Mesothelial cell of epicardium (in vitro differentiated cells): Measurements from ENCODE around the gene CTNNA2. TPM values are rescaled to one million over a fixed set of nuclear protein-coding genes. Genes with fewer than 3 reads are reported as not detected.

Experiments used
- DNase-seq, 2 experiments: peaks; one replicate each; pipeline ENCODE4 v3.0.0; 2021; ENCODE audit warnings: low spot score in 2 of 2; ENCODE audit not compliant: unreplicated experiment in 2 of 2
- H3K27ac Mint-ChIP-seq: 2 replicates; pipeline ENCODE4 v1.8.0; 2021; ENCODE audit warnings: mixed read lengths
- H3K27me3 Mint-ChIP-seq: 2 replicates; pipeline ENCODE4 v1.8.0; 2021; ENCODE audit warnings: low read depth, mixed read lengths
- H3K36me3 Mint-ChIP-seq: 2 replicates; pipeline ENCODE4 v1.8.0; 2021; ENCODE audit warnings: mixed read lengths
- H3K4me1 Mint-ChIP-seq: 2 replicates; pipeline ENCODE4 v1.8.0; 2021; ENCODE audit warnings: mixed read lengths
- H3K4me3 Mint-ChIP-seq: 2 replicates; pipeline ENCODE4 v1.8.0; 2021; ENCODE audit warnings: mild to moderate bottlenecking, moderate library complexity, mixed read lengths
- H3K9me3 Mint-ChIP-seq: 2 replicates; pipeline ENCODE4 v1.8.0; 2021; ENCODE audit warnings: mixed read lengths
- total RNA-seq: library from RNA; stranded (reverse); gene quantifications from 3 replicates; pipeline ENCODE4 v1.2.1, GENCODE V29; 2021
- TF ChIP-seq, protein P1 (sequence below): fragments of 200-600 bp; sonication (generic); IDR thresholded peaks from one replicate; pipeline ENCODE4 v1.5.0; 2021; ENCODE audit warnings: antibody characterized with exemption; ENCODE audit not compliant: unreplicated experiment

The CTNNA2 gene
- total RNA-seq, 1 donor from 2014 or later: 4.9 TPM

DNA sequence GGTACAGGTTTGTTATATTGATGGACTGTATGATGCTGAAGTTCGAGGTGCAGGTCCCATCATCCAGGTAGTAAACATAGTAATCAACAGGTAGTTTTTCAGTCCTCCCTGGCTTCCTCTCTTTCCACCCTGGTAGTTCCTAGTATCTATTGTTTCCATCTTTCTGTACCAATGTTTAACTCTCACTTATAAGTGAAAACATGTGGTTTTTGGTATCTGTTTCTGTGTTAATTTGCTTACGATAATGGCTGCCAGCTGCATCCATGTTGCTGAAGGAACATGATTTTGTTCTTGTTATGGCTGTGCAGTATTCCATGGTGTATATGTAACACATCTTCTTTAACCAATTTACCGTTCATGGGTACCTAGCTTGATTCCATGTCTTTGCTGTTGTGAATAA, 861.3 kb downstream of the CTNNA2 start:
- H3K27me3 Mint-ChIP-seq: peaks cover 2% of the 10 kb centered on the region
- H3K9me3 Mint-ChIP-seq: no peaks in the 10 kb centered on the region
- TF ChIP-seq, protein P1, sequence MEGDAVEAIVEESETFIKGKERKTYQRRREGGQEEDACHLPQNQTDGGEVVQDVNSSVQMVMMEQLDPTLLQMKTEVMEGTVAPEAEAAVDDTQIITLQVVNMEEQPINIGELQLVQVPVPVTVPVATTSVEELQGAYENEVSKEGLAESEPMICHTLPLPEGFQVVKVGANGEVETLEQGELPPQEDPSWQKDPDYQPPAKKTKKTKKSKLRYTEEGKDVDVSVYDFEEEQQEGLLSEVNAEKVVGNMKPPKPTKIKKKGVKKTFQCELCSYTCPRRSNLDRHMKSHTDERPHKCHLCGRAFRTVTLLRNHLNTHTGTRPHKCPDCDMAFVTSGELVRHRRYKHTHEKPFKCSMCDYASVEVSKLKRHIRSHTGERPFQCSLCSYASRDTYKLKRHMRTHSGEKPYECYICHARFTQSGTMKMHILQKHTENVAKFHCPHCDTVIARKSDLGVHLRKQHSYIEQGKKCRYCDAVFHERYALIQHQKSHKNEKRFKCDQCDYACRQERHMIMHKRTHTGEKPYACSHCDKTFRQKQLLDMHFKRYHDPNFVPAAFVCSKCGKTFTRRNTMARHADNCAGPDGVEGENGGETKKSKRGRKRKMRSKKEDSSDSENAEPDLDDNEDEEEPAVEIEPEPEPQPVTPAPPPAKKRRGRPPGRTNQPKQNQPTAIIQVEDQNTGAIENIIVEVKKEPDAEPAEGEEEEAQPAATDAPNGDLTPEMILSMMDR: no peak
- no peaks in the 10 kb centered on the region for H3K36me3 Mint-ChIP-seq
- H3K4me3 Mint-ChIP-seq: no peak overlapping the region
- no peak for DNase-seq
- H3K27ac Mint-ChIP-seq: no peak overlapping the region
- H3K4me1 Mint-ChIP-seq: no peaks in the 10 kb centered on the region

DNA sequence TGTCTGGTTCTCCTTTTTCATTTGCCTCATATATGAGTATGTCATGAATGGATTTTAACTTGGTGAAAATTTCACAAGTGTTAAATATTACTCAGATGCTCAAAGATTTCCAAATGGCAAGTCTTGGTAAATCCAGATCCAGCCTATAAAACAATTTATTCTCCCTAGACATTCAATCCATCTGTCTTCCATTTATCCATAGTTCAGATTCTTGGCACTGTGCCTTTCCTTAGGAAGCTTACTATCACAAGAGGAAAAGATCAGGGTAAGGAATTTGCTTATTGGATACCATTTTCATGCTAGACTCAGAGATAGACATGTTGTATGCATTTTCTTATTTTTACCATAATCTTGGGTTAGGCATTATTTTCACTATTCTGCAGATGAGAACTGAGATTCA, 864.2 kb downstream of the CTNNA2 start:
- H3K9me3 Mint-ChIP-seq: no peaks in the 10 kb centered on the region
- peaks cover 2% of the 10 kb centered on the region for H3K27me3 Mint-ChIP-seq

DNA sequence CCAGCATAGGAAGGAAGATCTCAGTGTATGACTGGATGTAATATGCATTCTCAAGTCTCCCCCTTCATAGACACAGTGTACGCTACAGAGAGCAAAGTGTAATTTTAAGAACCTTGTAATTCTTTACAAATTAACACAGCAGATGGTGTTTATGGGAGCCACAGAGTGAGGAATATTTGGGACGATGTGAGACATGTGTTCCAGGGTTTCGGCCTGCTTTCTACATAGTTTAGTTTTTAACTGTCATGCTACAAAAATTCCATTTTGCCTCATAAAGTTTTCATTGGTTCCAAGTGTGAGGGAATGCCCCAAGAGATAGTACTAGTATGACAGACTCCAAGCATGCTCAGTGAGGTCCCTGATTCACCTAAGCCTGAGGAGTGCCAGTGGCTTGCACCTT, 867.9 kb downstream of the CTNNA2 start:
- Mint-ChIP-seq H3K4me3 (no peak overlapping the region), H3K27me3 (peaks cover 2% of the 10 kb centered on the region), H3K27ac (no peak overlapping the region), H3K36me3 (peaks cover 1% of the 10 kb centered on the region), H3K9me3 (peaks cover 7% of the 10 kb centered on the region), H3K4me1 (peaks cover 4% of the 10 kb centered on the region)
- no peak for DNase-seq
- TF ChIP-seq, protein P1: no peak

More for the DNA sequence above, 864.2 kb downstream of the CTNNA2 start:
- Mint-ChIP-seq H3K4me1 (peaks cover 4% of the 10 kb centered on the region), H3K36me3 (peaks cover 1% of the 10 kb centered on the region), H3K27ac (no peak overlapping the region), H3K4me3 (no peak overlapping the region)
- TF ChIP-seq, protein P1: no peak
- no peak for DNase-seq

DNA sequence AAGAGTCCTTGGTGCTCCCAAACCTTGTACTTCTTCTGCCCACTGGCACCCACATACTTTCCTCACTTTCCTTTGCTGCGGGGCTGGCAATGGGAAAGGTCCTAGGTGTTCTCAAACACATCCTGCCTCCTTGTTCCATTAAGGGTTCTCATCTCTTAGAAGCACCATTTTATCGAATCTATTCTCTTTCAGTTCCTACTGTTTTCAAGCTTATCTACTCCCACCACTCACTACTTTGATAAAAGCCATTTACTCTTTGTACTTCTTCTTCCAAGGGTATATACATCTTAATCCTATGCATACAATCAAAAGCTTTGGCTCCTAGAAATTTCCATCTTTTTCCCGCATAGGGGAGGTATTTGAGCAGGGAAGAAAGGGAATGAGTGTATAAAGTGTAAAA, 868.8 kb downstream of the CTNNA2 start:
- Mint-ChIP-seq H3K27ac (no peak overlapping the region), H3K27me3 (peaks cover 2% of the 10 kb centered on the region), H3K9me3 (peaks cover 7% of the 10 kb centered on the region), H3K36me3 (peaks cover 1% of the 10 kb centered on the region), H3K4me1 (peaks cover 4% of the 10 kb centered on the region), H3K4me3 (no peak overlapping the region)
- TF ChIP-seq, protein P1: no peak
- no peak for DNase-seq

DNA sequence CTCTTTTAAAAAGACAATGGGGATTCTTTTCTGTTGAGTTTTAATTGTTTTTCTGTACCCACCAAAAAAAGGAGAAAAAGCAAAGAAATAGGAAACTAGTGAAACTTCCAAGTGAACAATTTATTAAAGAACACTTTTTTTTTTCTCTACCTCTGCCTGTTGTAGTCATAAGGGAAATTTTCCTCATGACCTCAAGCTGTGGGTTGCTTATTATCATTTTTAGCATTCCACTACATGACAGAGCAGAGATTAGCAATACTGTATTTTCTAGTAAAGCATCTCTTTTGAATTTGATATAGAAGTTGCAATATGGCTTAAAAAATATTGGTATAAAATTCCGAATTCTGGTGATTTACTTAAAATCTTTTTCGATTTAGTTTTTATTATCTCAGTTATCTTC, 879.6 kb downstream of the CTNNA2 start:
- peak overlapping the region; percentile 73 for H3K27ac Mint-ChIP-seq
- H3K9me3 Mint-ChIP-seq: peaks cover 8% of the 10 kb centered on the region
- H3K36me3 Mint-ChIP-seq: peaks cover under 1% of the 10 kb centered on the region
- H3K4me3 Mint-ChIP-seq: no peak overlapping the region
- TF ChIP-seq, protein P1: no peak
- no peaks in the 10 kb centered on the region for H3K27me3 Mint-ChIP-seq
- no peak for DNase-seq
- peaks cover 29% of the 10 kb centered on the region for H3K4me1 Mint-ChIP-seq

DNA sequence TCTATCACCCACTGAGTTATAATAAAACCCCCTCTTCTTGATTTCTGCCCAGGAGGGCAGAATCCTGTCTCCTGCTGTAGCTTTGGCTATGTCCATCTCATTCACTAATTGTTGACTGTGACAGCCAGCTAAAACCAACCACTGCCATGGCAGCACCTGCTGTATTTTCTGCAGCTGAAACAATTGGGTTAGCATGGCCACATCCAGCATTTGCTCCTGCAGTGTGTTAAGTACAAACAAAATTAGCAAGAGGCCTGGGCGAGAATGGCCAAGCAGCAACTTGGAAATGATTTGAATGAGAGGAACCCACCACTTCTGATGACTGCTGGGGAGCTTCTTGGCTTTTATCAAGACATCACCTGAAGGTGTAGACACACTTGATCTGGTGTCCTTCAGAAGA, 881.1 kb downstream of the CTNNA2 start:
- no peak overlapping the region for H3K27ac Mint-ChIP-seq
- no peak overlapping the region for H3K4me3 Mint-ChIP-seq
- H3K9me3 Mint-ChIP-seq: peaks cover 17% of the 10 kb centered on the region
- peaks cover 3% of the 10 kb centered on the region for H3K36me3 Mint-ChIP-seq
- TF ChIP-seq, protein P1: no peak
- H3K27me3 Mint-ChIP-seq: no peaks in the 10 kb centered on the region
- DNase-seq: no peak
- peaks cover 21% of the 10 kb centered on the region for H3K4me1 Mint-ChIP-seq
